Adipose tissue (tissue), 3 donors: ENCODE measurements around the gene NANS. TPM values are rescaled to one million over a fixed set of nuclear protein-coding genes. Genes with fewer than 3 reads are reported as not detected.
"Not testable (repeated sequence)": the region's sequence is repeated elsewhere in the genome, so short reads cannot be mapped to it uniquely, and the experiment has no call there.

ENCODE experiments used
- H3K27ac ChIP-seq: one replicate; pipeline ENCODE4 v1.5.1; 2013; ENCODE audit warnings: low read depth, low read length
- WGBS, 3 donors: extraction: QIAGEN DNeasy Blood & Tissue Kit; methylation state at CpG; one replicate each; pipeline ENCODE4 v1.1.7; 2013; 5-methylcytosine and 5-hydroxymethylcytosine counted together
- polyA plus RNA-seq, 3 donors: library from polyadenylated mRNA; stranded (reverse); fragments of 200-250 nt; gene quantifications; one replicate each; pipeline ENCODE4 v1.2.3, GENCODE V29; 2013
- donor health status: healthy with polysubstance abuse.
- donor health status: Bipolar disorder and iron deficiency.
- donor health status: healthy.

NANS gene
- polyA plus RNA-seq, 3 donors, result 44.3 to 48.5 (median 45.6) TPM

GRCh38 chr9:98118640-98119601, 62.4 kb downstream of the NANS start, which contains the start of gene TRIM14:
TRIM14 (minus strand) TSS chr9:98119222; CDS start chr9:98119188, 34 bp downstream.
- no peak within 1 kb of the TSS for H3K27ac ChIP-seq
- 4 to 6% (median 4%) methylated on average over 63 to 71 of the region's 71 CpGs for WGBS, 3 donors

- WGBS, 3 donors, result 44 to 62% (median 51%) methylated on average over 3 of the region's 3 CpGs
- no peak overlapping the region for H3K27ac ChIP-seq
These were observed 63.9 kb downstream of the NANS start for GRCh38 chr9:98120476-98120875.

GRCh38 chr9:98121058-98121457, 64.5 kb downstream of the NANS start:
- WGBS, 3 donors, result 13 to 36% (median 16%) methylated on average over 3 of the region's 3 CpGs

GRCh38 chr9:98124091-98124490, 67.6 kb downstream of the NANS start:
- 94 to 96% (median 95%) methylated on average over 13 of the region's 13 CpGs for WGBS, 3 donors
- H3K27ac ChIP-seq, result not testable (repeated sequence)

More at GRCh38 chr9:98121058-98121457, 64.5 kb downstream of the NANS start:
- no peak overlapping the region for H3K27ac ChIP-seq

GRCh38 chr9:98124637-98125426, 68.3 kb downstream of the NANS start:
- H3K27ac ChIP-seq, result no peak overlapping the region
- WGBS, 3 donors, result 92 to 93% (median 92%) methylated on average over 15 of the region's 15 CpGs

- H3K27ac ChIP-seq, result no peak overlapping the region
- 90 to 97% (median 97%) methylated on average over 8 of the region's 8 CpGs for WGBS, 3 donors
These were observed 70.7 kb downstream of the NANS start for GRCh38 chr9:98127226-98127625.

GRCh38 chr9:98128316-98128715, 71.8 kb downstream of the NANS start:
- H3K27ac ChIP-seq, result no peak overlapping the region
- WGBS, 3 donors, result 95 to 98% (median 97%) methylated on average over 16 of the region's 16 CpGs

- 81 to 90% (median 86%) methylated on average over 10 of the region's 10 CpGs for WGBS, 3 donors
- H3K27ac ChIP-seq, result no peak overlapping the region
These were observed 72.9 kb downstream of the NANS start for GRCh38 chr9:98129451-98129881.

GRCh38 chr9:98130060-98130459, 73.5 kb downstream of the NANS start:
- WGBS, 3 donors, result 93 to 98% (median 96%) methylated on average over 4 of the region's 4 CpGs

GRCh38 chr9:98130576-98131228, 74.2 kb downstream of the NANS start:
- H3K27ac ChIP-seq, result no peak overlapping the region
- 83 to 88% (median 85%) methylated on average over 12 to 13 of the region's 13 CpGs for WGBS, 3 donors

More at GRCh38 chr9:98130060-98130459, 73.5 kb downstream of the NANS start:
- H3K27ac ChIP-seq, result not testable (repeated sequence)

GRCh38 chr9:98132158-98132557, 75.6 kb downstream of the NANS start:
- no peak overlapping the region for H3K27ac ChIP-seq
- WGBS, 3 donors, result 81 to 88% (median 82%) methylated on average over 8 to 9 of the region's 9 CpGs

Other genes starting within 250 kb of the NANS start
- gene FOXE1, start 203.5 kb upstream of the NANS start, polyA plus RNA-seq, result under 1 TPM in 2 of 3 donors, not detected in 1; 0.02 to 0.03 TPM
- 10 to 100 TPM in 1 of 3 donors, 1 to 10 TPM in 2; 5.8 to 11.5 (median 6.9) TPM for gene TRMO, start 134.2 kb upstream of the NANS start, polyA plus RNA-seq
- under 1 TPM in 2 of 3 donors, not detected in 1; 0.03 to 0.04 TPM for gene HEMGN, start 118.6 kb upstream of the NANS start, polyA plus RNA-seq
- gene ANP32B, start 73.4 kb upstream of the NANS start, polyA plus RNA-seq, result 100 to 1,000 TPM in 2 of 3 donors, 10 to 100 TPM in 1; 92.1 to 253 (median 129) TPM
- gene TRIM14, start 62.5 kb downstream of the NANS start, polyA plus RNA-seq, result 1 to 10 TPM; 1.2 to 5.6 (median 2.6) TPM
- 1 to 10 TPM in 1 of 3 donors, under 1 TPM in 2; 0.36 to 1.2 (median 0.90) TPM for gene CORO2A, start 135.9 kb downstream of the NANS start, polyA plus RNA-seq
- gene TBC1D2, start 198.9 kb downstream of the NANS start, polyA plus RNA-seq, result 1 to 10 TPM; 2.6 to 6.9 (median 5.7) TPM